HUES6 (cell line): ENCODE data around the gene PLCG2.

Experiments used
- H3K27ac ChIP-seq: 2 replicates; pipeline ENCODE4 v1.7.0; 2013; ENCODE audit warnings: low read depth, mild to moderate bottlenecking, low read length, inconsistent platforms
- H3K27me3 ChIP-seq: 2 replicates; pipeline ENCODE4 v1.6.1; 2013; ENCODE audit warnings: low read length; ENCODE audit not compliant: control insufficient read depth, insufficient read depth
- H3K36me3 ChIP-seq: 2 replicates; pipeline ENCODE4 v1.6.1; 2013; ENCODE audit warnings: low read length; ENCODE audit not compliant: control insufficient read depth, insufficient read depth
- H3K4me1 ChIP-seq: 2 replicates; pipeline ENCODE4 v1.6.1; 2013; ENCODE audit warnings: low read length; ENCODE audit not compliant: control insufficient read depth, insufficient read depth
- H3K4me3 ChIP-seq: 2 replicates; pipeline ENCODE4 v1.5.1; 2013; ENCODE audit warnings: low read depth, low read length
- H3K9ac ChIP-seq: one replicate; pipeline ENCODE4 v1.6.1; 2013; ENCODE audit warnings: mild to moderate bottlenecking, low read length
- H3K9me3 ChIP-seq: 2 replicates; pipeline ENCODE4 v1.6.1; 2013; ENCODE audit warnings: low read depth, low read length; ENCODE audit not compliant: control insufficient read depth, insufficient read depth

PLCG2 gene

GRCh38 chr16:81900456-81900855 is 121.4 kb downstream of the PLCG2 start:
- Histone ChIP-seq H3K4me1 (no peaks in the 10 kb centered on the region), H3K36me3 (no peaks in the 10 kb centered on the region; the same call in 1 of the 2 replicates), H3K9ac (no peak overlapping the region), H3K4me3 (no peak overlapping the region), H3K27me3 (no peaks in the 10 kb centered on the region), H3K27ac (no peak overlapping the region), H3K9me3 (peaks cover 10% of the 10 kb centered on the region)

- no peak overlapping the region for H3K4me3 ChIP-seq
- H3K4me1 ChIP-seq = no peaks in the 10 kb centered on the region
- no peaks in the 10 kb centered on the region for H3K27me3 ChIP-seq
- no peaks in the 10 kb centered on the region; the same call in 1 of the 2 replicates for H3K36me3 ChIP-seq
- H3K9me3 ChIP-seq = peaks cover 10% of the 10 kb centered on the region
- no peak overlapping the region for H3K9ac ChIP-seq
- H3K27ac ChIP-seq = no peak overlapping the region
Observed at GRCh38 chr16:81901484-81901883, 122.4 kb downstream of the PLCG2 start.

GRCh38 chr16:81902025-81902424 is 122.9 kb downstream of the PLCG2 start:
- no peaks in the 10 kb centered on the region; the same call in 1 of the 2 replicates for H3K36me3 ChIP-seq
- H3K27me3 ChIP-seq = no peaks in the 10 kb centered on the region

GRCh38 chr16:81904320-81904719 is 125.2 kb downstream of the PLCG2 start:
- Histone ChIP-seq H3K9me3 (peaks cover 10% of the 10 kb centered on the region), H3K9ac (no peak overlapping the region), H3K36me3 (no peaks in the 10 kb centered on the region; the same call in 1 of the 2 replicates), H3K4me1 (no peaks in the 10 kb centered on the region), H3K27ac (no peak overlapping the region), H3K27me3 (no peaks in the 10 kb centered on the region), H3K4me3 (no peak overlapping the region)

More at GRCh38 chr16:81902025-81902424, 122.9 kb downstream of the PLCG2 start:
- no peaks in the 10 kb centered on the region for H3K4me1 ChIP-seq
- H3K4me3 ChIP-seq = no peak overlapping the region
- H3K9me3 ChIP-seq = peaks cover 10% of the 10 kb centered on the region
- H3K9ac ChIP-seq = no peak overlapping the region
- H3K27ac ChIP-seq = no peak overlapping the region

GRCh38 chr16:81905277-81905676 is 126.2 kb downstream of the PLCG2 start:
- H3K27ac ChIP-seq = no peak overlapping the region
- H3K9me3 ChIP-seq = peaks cover 10% of the 10 kb centered on the region
- H3K27me3 ChIP-seq = no peaks in the 10 kb centered on the region
- H3K4me3 ChIP-seq = no peak overlapping the region
- H3K4me1 ChIP-seq = no peaks in the 10 kb centered on the region
- H3K36me3 ChIP-seq = no peaks in the 10 kb centered on the region; the same call in 1 of the 2 replicates
- H3K9ac ChIP-seq = no peak overlapping the region

GRCh38 chr16:81907681-81908080 is 128.6 kb downstream of the PLCG2 start:
- H3K27me3 ChIP-seq = no peaks in the 10 kb centered on the region
- H3K36me3 ChIP-seq = no peaks in the 10 kb centered on the region; the same call in 1 of the 2 replicates
- no peaks in the 10 kb centered on the region for H3K4me1 ChIP-seq
- no peak overlapping the region for H3K27ac ChIP-seq
- no peak overlapping the region for H3K9ac ChIP-seq
- H3K9me3 ChIP-seq = peaks cover 7% of the 10 kb centered on the region
- no peak overlapping the region for H3K4me3 ChIP-seq

GRCh38 chr16:81908466-81909262 is 129.6 kb downstream of the PLCG2 start:
- Histone ChIP-seq H3K27ac (no peak overlapping the region), H3K9ac (no peak overlapping the region), H3K4me3 (no peak overlapping the region), H3K9me3 (no peaks in the 10 kb centered on the region), H3K36me3 (no peaks in the 10 kb centered on the region), H3K4me1 (no peaks in the 10 kb centered on the region), H3K27me3 (no peaks in the 10 kb centered on the region)

- H3K4me1 ChIP-seq = no peaks in the 10 kb centered on the region
- H3K27ac ChIP-seq = no peak overlapping the region
- no peaks in the 10 kb centered on the region for H3K36me3 ChIP-seq
- no peak overlapping the region for H3K9ac ChIP-seq
- no peaks in the 10 kb centered on the region for H3K27me3 ChIP-seq
- no peak overlapping the region for H3K4me3 ChIP-seq
- H3K9me3 ChIP-seq = no peaks in the 10 kb centered on the region
Observed at GRCh38 chr16:81910366-81910885, 131.3 kb downstream of the PLCG2 start.

- Histone ChIP-seq H3K27me3 (no peaks in the 10 kb centered on the region), H3K9me3 (no peaks in the 10 kb centered on the region), H3K9ac (no peak overlapping the region), H3K4me3 (no peak overlapping the region), H3K36me3 (no peaks in the 10 kb centered on the region), H3K4me1 (no peaks in the 10 kb centered on the region), H3K27ac (no peak overlapping the region)
Observed at GRCh38 chr16:81912395-81912794, 133.3 kb downstream of the PLCG2 start.

GRCh38 chr16:81913222-81913621 is 134.1 kb downstream of the PLCG2 start:
- Histone ChIP-seq H3K36me3 (no peaks in the 10 kb centered on the region), H3K9me3 (no peaks in the 10 kb centered on the region), H3K27me3 (no peaks in the 10 kb centered on the region)

GRCh38 chr16:81917375-81917774 is 138.3 kb downstream of the PLCG2 start:
- Histone ChIP-seq H3K4me1 (no peaks in the 10 kb centered on the region), H3K36me3 (no peaks in the 10 kb centered on the region), H3K27ac (no peak overlapping the region), H3K9ac (no peak overlapping the region), H3K27me3 (no peaks in the 10 kb centered on the region), H3K9me3 (no peaks in the 10 kb centered on the region), H3K4me3 (no peak overlapping the region)

More at GRCh38 chr16:81913222-81913621, 134.1 kb downstream of the PLCG2 start:
- no peaks in the 10 kb centered on the region for H3K4me1 ChIP-seq
- no peak overlapping the region for H3K27ac ChIP-seq
- H3K4me3 ChIP-seq = no peak overlapping the region
- no peak overlapping the region for H3K9ac ChIP-seq
